ENCODE results near the gene TRIM61. TPM values are rescaled to one million over a fixed set of nuclear protein-coding genes. Genes with fewer than 3 reads are reported as not detected.
"Not testable (repeated sequence)": the region's sequence is repeated elsewhere in the genome, so short reads cannot be mapped to it uniquely, and the experiment has no call there.

The TRIM61 gene
- total and polyA plus RNA-seq, 4 donors: 0.13 to 1.4 (median 0.48) TPM

DNA sequence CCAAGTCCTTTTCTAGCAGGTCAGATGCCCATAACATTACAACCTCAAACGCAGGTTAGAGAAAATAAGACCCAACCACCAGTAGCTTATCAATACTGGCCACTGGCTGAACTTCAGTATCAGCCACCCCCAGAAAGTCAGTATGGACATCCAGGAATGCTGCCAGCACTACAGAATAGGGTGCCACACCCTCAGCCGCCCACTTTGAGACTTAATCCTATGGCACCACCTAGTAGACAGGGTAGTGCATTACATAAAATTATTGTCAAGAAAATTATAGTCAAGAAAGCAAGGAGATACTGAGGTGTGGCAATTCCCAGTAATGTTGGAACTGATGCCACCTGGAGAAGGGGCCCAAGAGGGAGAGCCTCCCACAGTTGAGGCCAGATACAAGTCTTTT, 19.9 kb upstream of the TRIM61 start:
- no peaks in the 10 kb centered on the region for H3K4me1 ChIP-seq (ENCODE audit: control insufficient read depth in 4 of 4, insufficient read depth in 4 of 4, low read length in 3 of 4)
- no peak overlapping the region for H3K9ac ChIP-seq (ENCODE audit: low read depth in 1 of 2, low read length in 2 of 2)
- H3K4me3 ChIP-seq (ENCODE audit: low read depth in 1 of 3, low read length in 3 of 3): no peak overlapping the region
- no peaks in the 10 kb centered on the region for H3K36me3 ChIP-seq (ENCODE audit: control insufficient read depth in 4 of 4, insufficient read depth in 3 of 4, low read depth in 1 of 4, low read length in 3 of 4)
- H3K9me3 ChIP-seq (ENCODE audit: control insufficient read depth in 4 of 4, low read length in 3 of 4): no peaks in the 10 kb centered on the region
- WGBS: 70% methylated on average over 2 of the region's 2 CpGs
- DNase-seq (ENCODE audit: low spot score): no peak
- no peak overlapping the region for H3K27ac ChIP-seq (ENCODE audit: low read depth in 1 of 2, low read length in 2 of 2)
- no peaks in the 10 kb centered on the region for H3K27me3 ChIP-seq (ENCODE audit: control insufficient read depth in 4 of 4, insufficient read depth in 4 of 4, low read length in 3 of 4)
- TF ChIP-seq TAF1 (conservative IDR thresholded peaks at IDR 0.05) (no peak), FOXA2 (IDR thresholded peaks at IDR 0.05) (no peak), SP1 (IDR thresholded peaks at IDR 0.05) (no peak), ZBTB33 (IDR thresholded peaks at IDR 0.05) (no peak), FOXA1 (IDR thresholded peaks at IDR 0.05) (no peak), GABPA (IDR thresholded peaks at IDR 0.05 in 1 of 2, conservative IDR thresholded peaks at IDR 0.05 in 1 of 2) (no peak)
- TF ChIP-seq, protein P1, sequence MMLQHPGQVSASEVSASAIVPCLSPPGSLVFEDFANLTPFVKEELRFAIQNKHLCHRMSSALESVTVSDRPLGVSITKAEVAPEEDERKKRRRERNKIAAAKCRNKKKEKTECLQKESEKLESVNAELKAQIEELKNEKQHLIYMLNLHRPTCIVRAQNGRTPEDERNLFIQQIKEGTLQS (IDR thresholded peaks at IDR 0.05): no peak
- TF ChIP-seq, protein P2, sequence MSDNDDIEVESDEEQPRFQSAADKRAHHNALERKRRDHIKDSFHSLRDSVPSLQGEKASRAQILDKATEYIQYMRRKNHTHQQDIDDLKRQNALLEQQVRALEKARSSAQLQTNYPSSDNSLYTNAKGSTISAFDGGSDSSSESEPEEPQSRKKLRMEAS (IDR thresholded peaks at IDR 0.05): no peak

DNA sequence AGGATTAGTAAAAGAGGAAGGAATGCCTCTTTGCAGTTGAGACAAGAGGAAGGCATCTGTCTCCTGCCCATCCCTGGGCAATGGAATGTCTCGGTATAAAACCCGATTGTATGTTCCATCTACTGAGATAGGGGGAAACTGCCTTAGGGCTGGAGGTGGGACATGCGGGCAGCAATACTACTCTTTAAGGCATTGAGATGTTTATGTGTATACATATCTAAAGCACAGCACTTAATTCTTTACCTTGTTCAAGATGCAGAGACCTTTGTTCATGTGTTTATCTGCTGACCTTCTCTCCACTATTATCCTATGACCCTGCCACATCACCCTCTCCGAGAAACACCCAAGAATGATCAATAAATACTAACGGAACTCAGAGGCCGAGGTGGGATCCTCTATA, 18.7 kb upstream of the TRIM61 start:
- WGBS: 63% methylated on average over 6 of the region's 6 CpGs
- not testable (repeated sequence) for DNase-seq (ENCODE audit: low spot score); H3K4me3 ChIP-seq (ENCODE audit: low read depth in 1 of 3, low read length in 3 of 3); H3K27ac ChIP-seq (ENCODE audit: low read depth in 1 of 2, low read length in 2 of 2); H3K9me3 ChIP-seq (ENCODE audit: control insufficient read depth in 4 of 4, low read length in 3 of 4); H3K27me3 ChIP-seq (ENCODE audit: control insufficient read depth in 4 of 4, insufficient read depth in 4 of 4, low read length in 3 of 4); H3K36me3 ChIP-seq (ENCODE audit: control insufficient read depth in 4 of 4, insufficient read depth in 3 of 4, low read depth in 1 of 4, low read length in 3 of 4); H3K9ac ChIP-seq (ENCODE audit: low read depth in 1 of 2, low read length in 2 of 2); H3K4me1 ChIP-seq (ENCODE audit: control insufficient read depth in 4 of 4, insufficient read depth in 4 of 4, low read length in 3 of 4)

DNA sequence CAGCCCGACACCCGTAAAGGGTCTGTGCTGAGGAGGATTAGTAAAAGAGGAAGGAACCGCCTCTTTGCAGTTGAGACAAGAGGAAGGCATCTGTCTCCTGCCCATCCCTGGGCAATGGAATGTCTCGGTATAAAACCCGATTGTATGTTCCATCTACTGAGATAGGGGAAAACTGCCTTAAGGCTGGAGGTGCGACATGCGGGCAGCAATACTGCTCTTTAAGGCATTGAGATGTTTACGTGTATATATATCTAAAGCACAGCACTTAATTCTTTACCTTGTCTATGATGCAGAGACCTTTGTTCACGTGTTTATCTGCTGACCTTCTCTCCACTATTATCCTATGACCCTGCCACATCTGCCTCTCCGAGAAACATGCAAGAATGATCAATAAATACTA, 13.3 kb upstream of the TRIM61 start:
- DNase-seq (ENCODE audit: low spot score); H3K4me3 ChIP-seq (ENCODE audit: low read depth in 1 of 3, low read length in 3 of 3); H3K9ac ChIP-seq (ENCODE audit: low read depth in 1 of 2, low read length in 2 of 2); H3K27ac ChIP-seq (ENCODE audit: low read depth in 1 of 2, low read length in 2 of 2); H3K4me1 ChIP-seq (ENCODE audit: control insufficient read depth in 4 of 4, insufficient read depth in 4 of 4, low read length in 3 of 4); H3K9me3 ChIP-seq (ENCODE audit: control insufficient read depth in 4 of 4, low read length in 3 of 4); H3K36me3 ChIP-seq (ENCODE audit: control insufficient read depth in 4 of 4, insufficient read depth in 3 of 4, low read depth in 1 of 4, low read length in 3 of 4); H3K27me3 ChIP-seq (ENCODE audit: control insufficient read depth in 4 of 4, insufficient read depth in 4 of 4, low read length in 3 of 4): not testable (repeated sequence)
- 67% methylated on average over 10 of the region's 10 CpGs for WGBS

GRCh38 chr4:164989471-164989870, 12.0 kb upstream of the TRIM61 start:
- DNase-seq (ENCODE audit: low spot score): no peak
- TF ChIP-seq, protein P1 (IDR thresholded peaks at IDR 0.05): no peak
- TF ChIP-seq HNF4G (IDR thresholded peaks at IDR 0.05) (no peak), NR2F2 (IDR thresholded peaks at IDR 0.05) (no peak), TAF1 (conservative IDR thresholded peaks at IDR 0.05) (no peak), GABPA (IDR thresholded peaks at IDR 0.05 in 1 of 2, conservative IDR thresholded peaks at IDR 0.05 in 1 of 2) (no peak), YY1 (IDR thresholded peaks at IDR 0.05) (no peak), RAD21 (IDR thresholded peaks at IDR 0.05) (no peak), EGR1 (IDR thresholded peaks at IDR 0.05; ENCODE audit: low read depth in 2 of 2) (no peak), HNF4A (conservative IDR thresholded peaks at IDR 0.05) (no peak), ZBTB33 (IDR thresholded peaks at IDR 0.05) (no peak)
- TF ChIP-seq, protein P2 (IDR thresholded peaks at IDR 0.05): no peak
- Histone ChIP-seq H3K9me3 (ENCODE audit: control insufficient read depth in 4 of 4, low read length in 3 of 4) (peaks cover 0 to 3% (median 2%) of the 10 kb centered on the region in 4 donors), H3K4me1 (ENCODE audit: control insufficient read depth in 4 of 4, insufficient read depth in 4 of 4, low read length in 3 of 4) (no peaks in the 10 kb centered on the region), H3K9ac (ENCODE audit: low read depth in 1 of 2, low read length in 2 of 2) (no peak overlapping the region), H3K27me3 (ENCODE audit: control insufficient read depth in 4 of 4, insufficient read depth in 4 of 4, low read length in 3 of 4) (no peaks in the 10 kb centered on the region), H3K4me3 (ENCODE audit: low read depth in 1 of 3, low read length in 3 of 3) (no peak overlapping the region), H3K36me3 (ENCODE audit: control insufficient read depth in 4 of 4, insufficient read depth in 3 of 4, low read depth in 1 of 4, low read length in 3 of 4) (no peaks in the 10 kb centered on the region), H3K27ac (ENCODE audit: low read depth in 1 of 2, low read length in 2 of 2) (no peak overlapping the region)
- 80% methylated on average over 2 of the region's 2 CpGs for WGBS

- not testable (repeated sequence) for H3K9me3 ChIP-seq (ENCODE audit: control insufficient read depth in 4 of 4, low read length in 3 of 4); H3K4me1 ChIP-seq (ENCODE audit: control insufficient read depth in 4 of 4, insufficient read depth in 4 of 4, low read length in 3 of 4); H3K9ac ChIP-seq (ENCODE audit: low read depth in 1 of 2, low read length in 2 of 2); H3K36me3 ChIP-seq (ENCODE audit: control insufficient read depth in 4 of 4, insufficient read depth in 3 of 4, low read depth in 1 of 4, low read length in 3 of 4); H3K27ac ChIP-seq (ENCODE audit: low read depth in 1 of 2, low read length in 2 of 2); H3K27me3 ChIP-seq (ENCODE audit: control insufficient read depth in 4 of 4, insufficient read depth in 4 of 4, low read length in 3 of 4); DNase-seq (ENCODE audit: low spot score); H3K4me3 ChIP-seq (ENCODE audit: low read depth in 1 of 3, low read length in 3 of 3)
- 91% methylated on average over 2 of the region's 2 CpGs for WGBS
These were observed 5.5 kb downstream of the TRIM61 start for GRCh38 chr4:164971929-164972328.
